Measurements from ENCODE around the gene TRPM3.

TRPM3 gene

DNA sequence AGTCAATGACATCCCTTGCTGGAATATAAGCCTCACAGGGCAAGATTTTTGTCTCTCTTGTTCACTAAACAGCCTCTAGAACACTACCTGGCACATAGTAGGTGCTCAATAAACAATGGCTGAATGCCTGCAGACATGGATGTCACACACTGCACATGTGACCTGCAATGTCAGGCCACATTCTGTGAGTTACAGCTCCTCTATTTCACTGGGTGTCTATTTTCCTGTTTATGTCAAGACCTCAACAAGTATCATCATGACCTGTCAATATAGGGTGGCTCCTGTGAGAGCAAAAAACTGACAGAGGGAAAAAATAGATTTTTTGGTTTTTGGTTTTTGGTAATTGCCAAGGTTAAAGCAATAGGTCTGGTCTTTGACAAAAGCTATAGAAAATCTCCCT lies 562.3 kb downstream of the TRPM3 start:
- DNase-seq (ENCODE audit: low spot score): no peak
- TF ChIP-seq, protein P1, sequence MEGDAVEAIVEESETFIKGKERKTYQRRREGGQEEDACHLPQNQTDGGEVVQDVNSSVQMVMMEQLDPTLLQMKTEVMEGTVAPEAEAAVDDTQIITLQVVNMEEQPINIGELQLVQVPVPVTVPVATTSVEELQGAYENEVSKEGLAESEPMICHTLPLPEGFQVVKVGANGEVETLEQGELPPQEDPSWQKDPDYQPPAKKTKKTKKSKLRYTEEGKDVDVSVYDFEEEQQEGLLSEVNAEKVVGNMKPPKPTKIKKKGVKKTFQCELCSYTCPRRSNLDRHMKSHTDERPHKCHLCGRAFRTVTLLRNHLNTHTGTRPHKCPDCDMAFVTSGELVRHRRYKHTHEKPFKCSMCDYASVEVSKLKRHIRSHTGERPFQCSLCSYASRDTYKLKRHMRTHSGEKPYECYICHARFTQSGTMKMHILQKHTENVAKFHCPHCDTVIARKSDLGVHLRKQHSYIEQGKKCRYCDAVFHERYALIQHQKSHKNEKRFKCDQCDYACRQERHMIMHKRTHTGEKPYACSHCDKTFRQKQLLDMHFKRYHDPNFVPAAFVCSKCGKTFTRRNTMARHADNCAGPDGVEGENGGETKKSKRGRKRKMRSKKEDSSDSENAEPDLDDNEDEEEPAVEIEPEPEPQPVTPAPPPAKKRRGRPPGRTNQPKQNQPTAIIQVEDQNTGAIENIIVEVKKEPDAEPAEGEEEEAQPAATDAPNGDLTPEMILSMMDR (IDR thresholded peaks at IDR 0.05; ENCODE audit: extremely low read depth, insufficient read depth, missing control alignments): no peak
- in situ Hi-C loops (cut with MboI; ENCODE audit: low pct_unique_long_range_greater_than_20kb, low sequenced_read_pairs, unreplicated experiment): no loop called here

DNA sequence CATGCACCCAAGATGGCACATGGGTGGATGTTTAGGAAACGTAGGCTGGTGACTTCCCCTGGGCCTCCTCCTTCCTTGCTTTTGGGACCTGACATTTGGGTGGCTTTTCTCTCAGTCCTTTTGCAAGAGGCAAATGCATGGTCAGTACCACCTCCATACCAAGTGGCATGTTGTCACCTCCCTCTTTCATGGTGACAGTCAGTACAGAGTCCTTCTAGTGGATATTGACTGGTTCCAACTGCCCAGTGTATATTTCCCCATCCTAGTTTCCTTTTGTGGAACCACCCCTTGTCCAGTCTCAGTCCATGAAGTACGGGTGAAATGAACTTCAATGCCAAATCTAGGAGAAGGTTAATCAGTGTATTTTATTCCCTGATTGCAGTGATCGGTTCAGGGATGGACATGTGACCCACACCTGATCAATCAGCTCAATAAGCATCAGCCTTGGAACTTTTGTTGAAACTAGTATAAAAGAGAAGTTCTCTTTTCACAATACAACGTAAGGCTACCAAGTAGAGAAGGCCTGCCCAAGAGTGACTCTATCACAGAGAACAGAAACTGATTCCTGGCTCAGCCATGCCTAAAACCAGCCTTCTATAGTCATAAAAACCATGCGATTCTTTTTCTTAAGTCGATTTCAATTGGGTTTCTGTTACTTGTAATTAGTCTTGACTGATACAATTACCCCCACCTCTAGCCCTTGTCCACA lies 563.6 kb downstream of the TRPM3 start:
- no peak for DNase-seq (ENCODE audit: low spot score)
- in situ Hi-C loops (cut with MboI; ENCODE audit: low pct_unique_long_range_greater_than_20kb, low sequenced_read_pairs, unreplicated experiment): no loop called here
- TF ChIP-seq, protein P1 (IDR thresholded peaks at IDR 0.05; ENCODE audit: extremely low read depth, insufficient read depth, missing control alignments): no peak

DNA sequence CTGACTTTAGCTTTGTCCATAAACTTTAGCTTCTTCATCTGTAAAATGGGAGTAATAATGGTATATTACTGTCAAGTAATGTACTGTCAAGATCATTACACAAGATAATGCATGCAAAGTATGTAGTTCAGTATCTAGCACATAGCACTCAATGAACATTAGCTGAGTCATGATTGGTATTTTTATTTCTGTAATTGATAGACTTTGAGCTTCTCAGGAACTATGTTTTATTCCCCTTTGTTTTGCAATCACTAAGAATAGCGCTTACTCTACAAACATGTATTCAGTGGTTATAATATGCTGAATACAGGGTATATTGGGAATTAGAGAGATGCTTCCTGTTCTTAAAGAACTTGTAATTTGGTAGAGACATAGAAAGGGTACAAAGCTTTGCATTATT lies 564.6 kb downstream of the TRPM3 start:
- in situ Hi-C loops (cut with MboI; ENCODE audit: low pct_unique_long_range_greater_than_20kb, low sequenced_read_pairs, unreplicated experiment): no loop called here
- TF ChIP-seq, protein P1 (IDR thresholded peaks at IDR 0.05; ENCODE audit: extremely low read depth, insufficient read depth, missing control alignments): no peak
- no peak for DNase-seq (ENCODE audit: low spot score)

DNA sequence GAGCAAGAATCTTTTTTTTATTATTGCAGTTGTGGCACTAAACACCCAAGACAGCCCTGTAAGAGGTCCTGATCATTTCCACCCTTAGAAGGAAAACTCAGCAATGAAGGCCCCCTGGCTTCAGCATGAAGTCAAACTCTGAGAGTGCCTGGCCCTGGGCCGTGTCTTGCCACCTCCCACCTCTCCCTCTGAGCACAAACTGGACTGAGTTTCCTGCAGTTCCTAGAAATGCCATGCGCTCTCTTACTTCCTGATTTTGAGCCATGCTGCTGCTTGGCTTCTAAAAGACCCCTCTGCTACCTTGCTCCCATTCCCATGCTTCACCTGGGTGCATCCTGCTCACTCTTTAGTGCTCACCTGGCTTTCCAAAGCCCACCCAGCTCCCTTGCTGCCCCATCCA lies 566.5 kb downstream of the TRPM3 start:
- DNase-seq (ENCODE audit: low spot score): no peak
- TF ChIP-seq, protein P1 (IDR thresholded peaks at IDR 0.05; ENCODE audit: extremely low read depth, insufficient read depth, missing control alignments): no peak
- in situ Hi-C loops (cut with MboI; ENCODE audit: low pct_unique_long_range_greater_than_20kb, low sequenced_read_pairs, unreplicated experiment): no loop called here

DNA sequence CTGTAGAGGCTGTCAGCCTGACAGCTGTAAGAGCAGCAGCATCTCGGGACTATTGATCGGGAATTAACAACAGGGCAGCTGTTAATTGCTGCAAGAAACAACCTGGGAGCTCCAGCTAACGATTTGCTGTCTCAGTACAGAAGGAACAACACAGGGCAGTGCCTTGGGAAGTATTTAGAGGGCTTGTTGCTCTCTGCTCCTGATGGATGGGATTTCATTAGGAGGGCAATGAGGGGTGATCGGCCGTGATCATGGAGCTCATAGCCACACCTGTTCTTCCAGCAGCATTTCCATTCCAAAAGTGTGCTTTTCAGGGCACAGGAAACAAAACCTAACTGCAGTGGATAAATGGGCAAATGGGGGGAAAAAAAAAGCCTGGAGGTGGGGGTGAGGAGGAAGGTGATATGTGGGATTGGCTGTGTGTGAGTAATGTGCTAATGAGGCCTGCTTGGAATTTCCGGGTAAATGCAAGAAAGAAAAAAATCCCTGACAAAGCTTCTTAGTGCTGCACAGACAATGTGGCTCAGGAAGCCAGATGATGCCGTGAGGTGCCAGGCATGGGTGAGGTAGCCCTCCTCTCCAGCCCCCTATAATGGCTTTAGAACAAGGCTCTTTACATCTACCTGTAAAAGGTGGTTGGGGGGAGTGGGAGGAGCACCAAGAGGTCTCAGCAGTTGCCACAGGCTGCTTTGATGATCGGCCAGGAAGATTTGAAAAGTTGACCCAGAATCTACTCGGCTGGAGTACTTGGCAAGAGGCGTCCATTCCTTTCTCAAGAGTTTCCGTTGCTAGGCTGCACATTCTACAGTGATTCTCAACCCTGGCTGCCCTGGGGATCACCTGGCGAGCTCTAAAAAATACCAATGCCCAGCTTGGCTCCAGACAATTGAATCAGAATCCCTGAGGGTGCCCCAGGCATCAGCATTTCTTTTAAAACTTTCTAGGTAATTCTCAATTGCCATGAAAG lies 567.4 kb downstream of the TRPM3 start:
- DNase-seq (ENCODE audit: low spot score): no peak
- in situ Hi-C loops (cut with MboI; ENCODE audit: low pct_unique_long_range_greater_than_20kb, low sequenced_read_pairs, unreplicated experiment): no loop called here
- TF ChIP-seq, protein P1 (IDR thresholded peaks at IDR 0.05; ENCODE audit: extremely low read depth, insufficient read depth, missing control alignments): no peak

DNA sequence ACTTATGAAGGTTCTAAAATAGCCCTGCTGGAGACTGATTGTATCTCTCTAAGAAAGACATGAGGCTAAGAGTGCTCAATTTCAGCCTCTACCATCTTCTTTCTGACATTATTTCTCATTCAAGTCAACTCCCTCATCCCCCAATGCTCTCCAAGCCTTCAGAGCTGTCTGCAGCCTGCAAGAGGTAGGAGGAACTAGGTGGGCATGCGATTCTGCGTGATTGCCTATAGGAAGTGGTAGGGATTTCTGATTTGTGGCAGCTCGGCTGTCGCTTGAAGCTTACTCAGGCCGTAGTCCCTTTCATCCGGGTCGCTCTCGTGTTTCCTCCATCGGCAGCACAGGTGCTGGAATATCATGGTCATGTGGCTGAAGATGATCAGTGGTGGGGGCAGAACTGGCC lies 568.9 kb downstream of the TRPM3 start:
- in situ Hi-C loops (cut with MboI; ENCODE audit: low pct_unique_long_range_greater_than_20kb, low sequenced_read_pairs, unreplicated experiment): no loop called here
- no peak for DNase-seq (ENCODE audit: low spot score)
- TF ChIP-seq, protein P1 (IDR thresholded peaks at IDR 0.05; ENCODE audit: extremely low read depth, insufficient read depth, missing control alignments): no peak
